HG03039 (cell line): ENCODE results near the gene PRKAR1A.
"Not testable (repeated sequence)": the region's sequence is repeated elsewhere in the genome, so short reads cannot be mapped to it uniquely, and the experiment has no call there.

ENCODE experiments used
- ATAC-seq: cut with Tn5 transposase; IDR thresholded peaks from one replicate; pipeline ENCODE4 v1.9.1; 2021; ENCODE audit warnings: mild to moderate bottlenecking, moderate library complexity; ENCODE audit not compliant: unreplicated experiment

PRKAR1A gene

GRCh38 chr17:68578236-68578635, 66.0 kb downstream of the PRKAR1A start:
- ATAC-seq, result no peak

GRCh38 chr17:68579194-68579927, 67.1 kb downstream of the PRKAR1A start:
- no peak for ATAC-seq

- no peak for ATAC-seq
Measured at GRCh38 chr17:68580236-68580770, 68.1 kb downstream of the PRKAR1A start.

- no peak for ATAC-seq
Measured at GRCh38 chr17:68581863-68582645, 69.8 kb downstream of the PRKAR1A start.

GRCh38 chr17:68582867-68583266, 70.6 kb downstream of the PRKAR1A start:
- not testable (repeated sequence) for ATAC-seq

- ATAC-seq, result no peak
Measured at GRCh38 chr17:68584581-68585303, 72.5 kb downstream of the PRKAR1A start.

- no peak for ATAC-seq
Measured at GRCh38 chr17:68585643-68586042, 73.4 kb downstream of the PRKAR1A start.

GRCh38 chr17:68587026-68587425, 74.8 kb downstream of the PRKAR1A start:
- no peak for ATAC-seq

GRCh38 chr17:68587847-68588246, 75.6 kb downstream of the PRKAR1A start:
- no peak for ATAC-seq

- ATAC-seq, result no peak
Measured at GRCh38 chr17:68588362-68588761, 76.1 kb downstream of the PRKAR1A start.

GRCh38 chr17:68589086-68589485, 76.9 kb downstream of the PRKAR1A start:
- no peak for ATAC-seq

GRCh38 chr17:68591583-68591982, 79.4 kb downstream of the PRKAR1A start:
- no peak for ATAC-seq

GRCh38 chr17:68592009-68592408, 79.8 kb downstream of the PRKAR1A start:
- no peak for ATAC-seq

GRCh38 chr17:68592682-68593641, 80.7 kb downstream of the PRKAR1A start:
- no peak for ATAC-seq

- no peak for ATAC-seq
Measured at GRCh38 chr17:68594552-68594951, 82.3 kb downstream of the PRKAR1A start.

GRCh38 chr17:68595496-68595895, 83.3 kb downstream of the PRKAR1A start:
- ATAC-seq, result no peak

- no peak for ATAC-seq
Measured at GRCh38 chr17:68595986-68596385, 83.8 kb downstream of the PRKAR1A start.

GRCh38 chr17:68596411-68596945, 84.2 kb downstream of the PRKAR1A start:
- no peak for ATAC-seq

- ATAC-seq, result no peak
Measured at GRCh38 chr17:68598074-68598473, 85.8 kb downstream of the PRKAR1A start.

- ATAC-seq, result no peak
Measured at GRCh38 chr17:68598545-68598961, 86.3 kb downstream of the PRKAR1A start.
